ENCODE measurements around the gene ACTA2.

ACTA2 gene

DNA sequence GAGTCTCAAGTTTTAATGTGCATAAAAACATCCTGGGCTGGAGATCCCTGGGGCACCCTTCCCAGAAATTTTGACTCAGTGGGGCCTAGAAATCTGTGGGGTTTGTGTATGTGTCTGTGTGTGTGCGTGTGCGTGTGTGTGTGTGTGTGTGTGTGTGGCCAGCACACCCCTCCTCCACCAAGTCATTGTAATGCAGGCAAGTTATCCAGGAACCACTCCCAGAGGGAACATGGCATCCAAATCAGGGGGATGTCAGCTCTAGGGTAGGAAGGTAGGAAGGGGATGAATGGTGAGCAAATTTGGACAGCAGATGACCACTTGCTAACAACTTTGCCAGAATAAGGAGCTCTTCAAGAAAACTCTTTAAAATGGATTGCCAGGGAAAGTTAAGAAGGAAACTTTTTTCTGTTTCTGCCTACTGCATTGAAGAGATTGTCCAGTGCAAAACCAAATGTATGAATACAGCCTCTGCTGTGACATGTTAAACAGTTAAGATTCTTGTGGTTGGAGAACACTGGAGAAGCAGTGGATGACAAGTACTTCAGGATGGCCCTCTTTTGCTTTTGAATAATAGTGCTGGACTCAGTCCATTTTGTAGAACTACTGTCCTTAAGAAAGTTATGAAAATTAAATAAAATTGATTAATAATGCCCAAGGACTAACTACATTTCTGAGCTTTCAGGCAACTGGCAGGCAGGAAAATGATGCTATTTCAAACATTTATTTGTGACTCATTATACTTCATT lies 60.2 kb downstream of the ACTA2 start:
- DNase-seq (ENCODE audit: low spot score), result no peak

DNA sequence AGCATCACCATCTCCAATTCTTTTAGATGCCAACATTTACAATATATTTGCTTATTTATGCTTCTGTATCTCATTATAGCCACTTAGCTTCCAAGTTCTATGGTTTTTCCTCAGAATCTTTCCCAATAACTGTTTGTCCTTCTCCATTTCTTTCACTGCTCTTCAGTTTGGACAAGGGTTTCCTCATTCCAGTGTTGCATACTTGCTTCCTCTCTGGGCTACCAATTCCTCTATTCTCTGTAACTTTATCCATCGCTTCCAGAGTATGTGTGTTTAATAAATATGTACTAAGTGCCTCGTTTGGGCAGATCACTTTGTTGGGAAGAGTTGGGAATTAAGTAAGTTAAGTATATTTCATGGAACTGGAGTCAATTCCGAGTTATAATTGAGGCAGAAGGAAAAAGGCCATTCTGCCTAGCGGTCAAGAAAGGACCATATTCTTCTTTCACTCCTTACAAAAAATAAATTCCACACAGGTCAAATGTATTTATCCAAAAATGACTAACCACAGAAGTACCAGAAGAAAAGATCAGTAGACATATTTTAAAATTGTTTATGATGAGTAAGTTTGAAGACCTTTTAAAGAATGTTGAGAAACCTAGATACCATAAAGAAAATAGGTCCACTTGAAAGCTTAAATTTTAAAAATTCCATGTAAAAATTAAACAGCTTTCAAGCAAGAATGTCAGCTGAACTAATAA lies 61.7 kb downstream of the ACTA2 start:
- DNase-seq (ENCODE audit: low spot score), result no peak

DNA sequence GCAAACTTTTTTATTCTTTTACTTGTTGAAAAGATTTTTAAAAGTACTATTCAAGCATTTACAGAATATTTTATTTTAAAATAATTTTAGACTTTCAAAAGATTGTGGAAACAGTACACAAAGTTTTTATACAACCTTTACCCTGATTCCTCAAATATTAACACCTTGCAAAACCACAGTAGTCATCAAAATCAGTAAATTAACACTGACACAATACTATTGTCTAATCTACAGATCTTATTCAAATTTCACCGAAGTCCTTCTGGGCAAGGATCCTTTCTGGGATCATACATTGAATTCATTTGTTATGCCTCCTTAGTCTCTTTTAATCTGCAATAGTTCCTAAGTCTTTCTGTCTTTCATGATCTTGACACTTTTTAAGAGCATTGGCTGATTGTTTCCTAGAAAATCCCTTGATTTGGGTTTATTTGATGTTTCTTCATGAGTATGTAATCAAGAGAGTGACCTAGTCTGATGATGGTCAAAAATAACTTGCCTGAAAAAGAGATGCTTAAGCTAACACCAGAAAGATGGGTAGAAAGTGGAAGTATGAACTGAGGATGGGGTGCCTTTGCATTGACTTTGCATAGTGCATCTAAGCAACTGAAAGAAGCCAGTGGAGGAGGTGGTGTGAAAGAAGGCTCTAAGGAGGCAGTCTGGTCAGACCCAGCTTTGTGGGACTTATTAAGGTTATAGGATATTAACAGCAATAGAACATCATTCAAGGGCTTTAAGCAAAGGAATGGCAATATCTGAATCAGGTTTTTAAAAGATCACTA lies 62.8 kb downstream of the ACTA2 start:
- no peak for DNase-seq (ENCODE audit: low spot score)

DNA sequence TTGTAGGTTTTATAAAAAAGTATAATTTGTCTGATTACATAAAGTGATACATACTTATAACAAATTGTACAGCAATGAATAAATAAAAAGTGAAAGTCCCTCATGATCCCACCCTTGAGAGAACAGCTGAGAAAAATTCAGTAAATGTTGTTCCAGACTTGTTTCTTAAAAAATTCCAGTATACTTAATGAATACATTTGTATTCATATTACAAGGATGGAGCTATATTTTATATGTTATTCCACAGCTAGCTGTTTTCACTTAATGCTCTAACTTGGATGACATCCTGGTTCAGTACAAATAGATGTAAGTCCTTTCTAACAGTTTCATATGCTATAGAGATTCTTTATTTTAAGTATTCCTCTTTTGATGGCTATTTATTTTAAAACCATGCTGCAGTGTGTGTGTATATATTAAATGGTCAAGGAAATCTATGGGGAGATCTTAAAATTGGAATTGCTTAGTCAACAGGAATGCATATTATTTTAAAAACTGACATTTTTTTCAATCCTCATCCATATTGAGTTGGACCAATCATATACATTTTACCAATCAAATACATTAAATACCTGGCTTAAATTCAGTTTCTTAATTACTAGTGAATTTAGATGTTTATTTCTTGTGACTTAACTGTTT lies 63.6 kb downstream of the ACTA2 start:
- DNase-seq (ENCODE audit: low spot score), result no peak

GRCh38 chr10:88886557-88886956 lies 66.0 kb downstream of the ACTA2 start:
- no peak for DNase-seq (ENCODE audit: low spot score)

All from kidney capillary endothelial cell (primary cell).